Skeletal muscle satellite cell (primary cell): ENCODE data around the gene HIP1R.
"Not testable (repeated sequence)": the region's sequence is repeated elsewhere in the genome, so short reads cannot be mapped to it uniquely, and the experiment has no call there.

ENCODE experiments used
- H3K27me3 ChIP-seq: 2 replicates; pipeline ENCODE4 v1.7.0; 2013; ENCODE audit warnings: low read length; ENCODE audit not compliant: control insufficient read depth, insufficient read depth
- H3K36me3 ChIP-seq: 2 replicates; pipeline ENCODE4 v1.7.0; 2013; ENCODE audit warnings: mild to moderate bottlenecking, control low read depth, low read length; ENCODE audit not compliant: insufficient read depth
- H3K4me1 ChIP-seq: 2 replicates; pipeline ENCODE4 v1.7.0; 2013; ENCODE audit warnings: low read length; ENCODE audit not compliant: control insufficient read depth, insufficient read depth
- H3K4me2 ChIP-seq: 2 replicates; pipeline ENCODE4 v1.7.0; 2013; ENCODE audit warnings: mild to moderate bottlenecking, low read length
- H3K4me3 ChIP-seq: 2 replicates; pipeline ENCODE4 v1.7.0; 2013; ENCODE audit warnings: low read length
- H3K9ac ChIP-seq: 2 replicates; pipeline ENCODE4 v1.7.0; 2013; ENCODE audit warnings: mild to moderate bottlenecking, low read depth, low read length, moderate library complexity
- H3K9me3 ChIP-seq: replicated peaks from 2 replicates; pipeline ENCODE4 v1.7.0; 2013; ENCODE audit warnings: mild to moderate bottlenecking, control low read depth, low read length

The HIP1R gene

GRCh38 chr12:122868471-122869177, 33.4 kb downstream of the HIP1R start:
- peaks cover 40% of the 10 kb centered on the region for H3K4me1 ChIP-seq
- no peaks in the 10 kb centered on the region for H3K27me3 ChIP-seq
- H3K4me3 ChIP-seq, result no peak overlapping the region
- no peak overlapping the region for H3K4me2 ChIP-seq
- no peaks in the 10 kb centered on the region for H3K9me3 ChIP-seq
- H3K9ac ChIP-seq, result no peak overlapping the region
- H3K36me3 ChIP-seq, result peaks cover 28% of the 10 kb centered on the region

- peaks cover 30% of the 10 kb centered on the region for H3K36me3 ChIP-seq
- H3K4me1 ChIP-seq, result peaks cover 40% of the 10 kb centered on the region
- no peaks in the 10 kb centered on the region for H3K27me3 ChIP-seq
Measured at GRCh38 chr12:122869207-122869973, 34.1 kb downstream of the HIP1R start.

GRCh38 chr12:122870163-122870842, 35.0 kb downstream of the HIP1R start:
- H3K27me3 ChIP-seq, result no peaks in the 10 kb centered on the region
- no peak overlapping the region for H3K9ac ChIP-seq
- H3K36me3 ChIP-seq, result peaks cover 30% of the 10 kb centered on the region
- peaks cover 40% of the 10 kb centered on the region for H3K4me1 ChIP-seq
- no peaks in the 10 kb centered on the region for H3K9me3 ChIP-seq
- H3K4me3 ChIP-seq, result no peak overlapping the region
- peak overlapping the region; percentile 67 for H3K4me2 ChIP-seq

More at GRCh38 chr12:122869207-122869973, 34.1 kb downstream of the HIP1R start:
- Histone ChIP-seq H3K9ac (no peak overlapping the region), H3K4me3 (no peak overlapping the region), H3K4me2 (no peak overlapping the region), H3K9me3 (no peaks in the 10 kb centered on the region)

GRCh38 chr12:122870867-122871664, 35.8 kb downstream of the HIP1R start:
- Histone ChIP-seq H3K4me1 (peaks cover 40% of the 10 kb centered on the region), H3K9me3 (no peaks in the 10 kb centered on the region), H3K27me3 (no peaks in the 10 kb centered on the region), H3K4me2 (peak overlapping the region; percentile 67), H3K36me3 (peaks cover 30% of the 10 kb centered on the region), H3K9ac (peak overlapping the region; percentile 65), H3K4me3 (peak overlapping the region; percentile 50)

- H3K27me3 ChIP-seq, result no peaks in the 10 kb centered on the region
- peaks cover 26% of the 10 kb centered on the region for H3K36me3 ChIP-seq
- H3K9me3 ChIP-seq, result no peaks in the 10 kb centered on the region
- peak overlapping the region; percentile 65 for H3K9ac ChIP-seq
- H3K4me3 ChIP-seq, result peak overlapping the region; percentile 50
- peak overlapping the region; percentile 67 for H3K4me2 ChIP-seq
- H3K4me1 ChIP-seq, result peaks cover 46% of the 10 kb centered on the region
Measured at GRCh38 chr12:122871851-122872780, 36.9 kb downstream of the HIP1R start.

- Histone ChIP-seq H3K36me3 (peaks cover 30% of the 10 kb centered on the region), H3K9ac (peak overlapping the region; percentile 65), H3K9me3 (no peaks in the 10 kb centered on the region), H3K4me1 (peaks cover 43% of the 10 kb centered on the region), H3K4me3 (no peak overlapping the region), H3K27me3 (no peaks in the 10 kb centered on the region), H3K4me2 (peak overlapping the region; percentile 67)
Measured at GRCh38 chr12:122872815-122873361, 37.6 kb downstream of the HIP1R start.

GRCh38 chr12:122873540-122873939, 38.3 kb downstream of the HIP1R start:
- Histone ChIP-seq H3K36me3 (peaks cover 27% of the 10 kb centered on the region), H3K4me3 (no peak overlapping the region), H3K27me3 (no peaks in the 10 kb centered on the region), H3K4me2 (no peak overlapping the region), H3K9me3 (no peaks in the 10 kb centered on the region), H3K9ac (no peak overlapping the region), H3K4me1 (peaks cover 39% of the 10 kb centered on the region)

- Histone ChIP-seq H3K4me3 (no peak overlapping the region), H3K9me3 (no peaks in the 10 kb centered on the region), H3K4me1 (peaks cover 42% of the 10 kb centered on the region), H3K9ac (no peak overlapping the region), H3K36me3 (peaks cover 23% of the 10 kb centered on the region), H3K27me3 (no peaks in the 10 kb centered on the region), H3K4me2 (no peak overlapping the region)
Measured at GRCh38 chr12:122874081-122874480, 38.8 kb downstream of the HIP1R start.

- Histone ChIP-seq H3K9ac (no peak overlapping the region), H3K27me3 (no peaks in the 10 kb centered on the region), H3K4me1 (peaks cover 53% of the 10 kb centered on the region), H3K4me2 (no peak overlapping the region), H3K4me3 (no peak overlapping the region), H3K9me3 (no peaks in the 10 kb centered on the region), H3K36me3 (peaks cover 7% of the 10 kb centered on the region)
Measured at GRCh38 chr12:122875590-122876220, 40.4 kb downstream of the HIP1R start.

GRCh38 chr12:122876281-122876680, 41.0 kb downstream of the HIP1R start:
- H3K27me3 ChIP-seq, H3K36me3 ChIP-seq, H3K9me3 ChIP-seq, H3K4me3 ChIP-seq, H3K9ac ChIP-seq, H3K4me2 ChIP-seq: not testable (repeated sequence)
- H3K4me1 ChIP-seq, result peaks cover 52% of the 10 kb centered on the region
